Measurements from ENCODE around the gene JMJD8. TPM values are rescaled to one million over a fixed set of nuclear protein-coding genes. Genes with fewer than 3 reads are reported as not detected.

JMJD8 gene
- total RNA-seq, 1 donor = 42.8 TPM

GRCh38 chr16:708959-709358, 24.8 kb upstream of the JMJD8 start:
- TF ChIP-seq CTCF (IDR thresholded peaks at IDR 0.05; ENCODE audit: insufficient read depth, low read length) = no peak
- DNase-seq (ENCODE audit: low read depth) = no peak
- H3K4me3 ChIP-seq (ENCODE audit: low read depth, low read length) = no peak overlapping the region

- no peak for DNase-seq (ENCODE audit: low read depth)
- H3K4me3 ChIP-seq (ENCODE audit: low read depth, low read length) = no peak overlapping the region
- TF ChIP-seq CTCF (IDR thresholded peaks at IDR 0.05; ENCODE audit: insufficient read depth, low read length) = no peak
These were observed 23.9 kb upstream of the JMJD8 start for GRCh38 chr16:708019-708418.

GRCh38 chr16:707062-707538, 23.0 kb upstream of the JMJD8 start:
- TF ChIP-seq CTCF (IDR thresholded peaks at IDR 0.05; ENCODE audit: insufficient read depth, low read length) = no peak
- H3K4me3 ChIP-seq (ENCODE audit: low read depth, low read length) = no peak overlapping the region
- no peak for DNase-seq (ENCODE audit: low read depth)

GRCh38 chr16:706189-707061, 22.3 kb upstream of the JMJD8 start:
- H3K4me3 ChIP-seq (ENCODE audit: low read depth, low read length) = no peak overlapping the region
- TF ChIP-seq CTCF (IDR thresholded peaks at IDR 0.05; ENCODE audit: insufficient read depth, low read length) = no peak
- DNase-seq (ENCODE audit: low read depth) = no peak

- DNase-seq (ENCODE audit: low read depth) = no peak
- H3K4me3 ChIP-seq (ENCODE audit: low read depth, low read length) = peak within 1 kb of the TSS; percentile 28
- no peak for TF ChIP-seq CTCF (IDR thresholded peaks at IDR 0.05; ENCODE audit: insufficient read depth, low read length)
These were observed 21.5 kb upstream of the JMJD8 start, which contains the start of gene FBXL16 for GRCh38 chr16:705431-706188. Gene FBXL16, minus strand, starts transcription at chr16:705801. Its CDS starts 8,396 bp downstream, at chr16:697405.

- peak overlapping the region; percentile 17 for H3K4me3 ChIP-seq (ENCODE audit: low read depth, low read length)
- no peak for TF ChIP-seq CTCF (IDR thresholded peaks at IDR 0.05; ENCODE audit: insufficient read depth, low read length)
- no peak for DNase-seq (ENCODE audit: low read depth)
These were observed 20.6 kb upstream of the JMJD8 start for GRCh38 chr16:704552-705380.
